Stimulated activated CD8-positive, alpha-beta memory T cell treated with anti-CD3 and anti-CD28 coated beads, Interleukin-15, amount 100 ng/mL, for 24 hours (primary cell): ENCODE measurements around the gene RNF224.

Experiments used
- DNase-seq: peaks from one replicate; pipeline ENCODE4 v3.0.0-alpha.2; 2020; ENCODE audit warnings: low read depth

Gene RNF224

GRCh38 chr9:137273611-137274320 is 46.5 kb downstream of the RNF224 start:
- no peak for DNase-seq

- no peak for DNase-seq
These were observed 47.9 kb downstream of the RNF224 start for GRCh38 chr9:137275203-137275587.

GRCh38 chr9:137275588-137276472 is 48.5 kb downstream of the RNF224 start:
- DNase-seq = no peak

GRCh38 chr9:137276473-137277328 is 49.4 kb downstream of the RNF224 start:
- no peak for DNase-seq

GRCh38 chr9:137277329-137278041 is 50.2 kb downstream of the RNF224 start, which contains the start of gene TOR4A:
TOR4A (plus strand) TSS chr9:137277726; CDS start chr9:137278690, 964 bp downstream.
- DNase-seq = no peak

- no peak for DNase-seq
These were observed 50.9 kb downstream of the RNF224 start for GRCh38 chr9:137278061-137278701.
